ENCODE measurements around the gene HOXD4.

The HOXD4 gene

GRCh38 chr2:176140513-176141317, 10.6 kb upstream of the HOXD4 start (continued):
- TF ChIP-seq PATZ1 (tag by site-specific recombination; IDR thresholded peaks at IDR 0.05) = peak; percentile 65
- TF ChIP-seq KLF17 (tag by site-specific recombination; IDR thresholded peaks at IDR 0.05) = peak; percentile 62; the same call in 1 of the 2 replicates
- TF ChIP-seq MZF1 (tag by site-specific recombination; IDR thresholded peaks at IDR 0.05; ENCODE audit: borderline replicate concordance) = 0 out of 2 replicates have a peak, but pooled peaks have one; percentile 11
- TF ChIP-seq ZNF341 (tag by site-specific recombination; IDR thresholded peaks at IDR 0.05; ENCODE audit: low read depth) = 0 out of 2 replicates have a peak, but pooled peaks have one; percentile 18
- peak; percentile 97 for TF ChIP-seq CTCF (tag by site-specific recombination; IDR thresholded peaks at IDR 0.05)
- TF ChIP-seq ZNF514 (tag by site-specific recombination; IDR thresholded peaks at IDR 0.05) = no peak
- peak; percentile 36; the same call in 1 of the 2 replicates for TF ChIP-seq ZNF580 (tag by site-specific recombination; IDR thresholded peaks at IDR 0.05)
- no peak for TF ChIP-seq ZNF16 (tag by site-specific recombination; IDR thresholded peaks at IDR 0.05; ENCODE audit: low read depth)
- TF ChIP-seq WT1 (tag by site-specific recombination; IDR thresholded peaks at IDR 0.05) = peak; percentile 49; the same call in 1 of the 2 replicates
- peak; percentile 57; the same call in 1 of the 2 replicates for TF ChIP-seq ZBTB10 (tag by site-specific recombination; IDR thresholded peaks at IDR 0.05)
- no peak for TF ChIP-seq ZNF248 (tag by site-specific recombination; IDR thresholded peaks at IDR 0.05)
- TF ChIP-seq ZNF366 (tag by site-specific recombination; conservative IDR thresholded peaks at IDR 0.05) = peak; percentile 63
- TF ChIP-seq ZBTB48 (tag by site-specific recombination; IDR thresholded peaks at IDR 0.05) = 0 out of 2 replicates have a peak, but pooled peaks have one; percentile 58
- peak; percentile 33; the same call in 1 of the 2 replicates for TF ChIP-seq ZNF785 (tag by site-specific recombination; IDR thresholded peaks at IDR 0.05)
- no peak for TF ChIP-seq ZNF211 (tag by site-specific recombination; IDR thresholded peaks at IDR 0.05; ENCODE audit: low read depth)
- TF ChIP-seq ZNF157 (tag by site-specific recombination; IDR thresholded peaks at IDR 0.05) = no peak

GRCh38 chr2:176142281-176142680, 9.1 kb upstream of the HOXD4 start:
- H3K4me3 ChIP-seq (ENCODE audit: low read depth, low read length) = no peak overlapping the region
- H3K27ac ChIP-seq (ENCODE audit: extremely low read depth, low read depth, low read length) = no peak overlapping the region
- TF ChIP-seq TSHZ1 (tag by site-specific recombination; IDR thresholded peaks at IDR 0.05; ENCODE audit: borderline replicate concordance) (no peak), ZNF623 (tag by site-specific recombination; IDR thresholded peaks at IDR 0.05) (no peak), FEZF1 (tag by site-specific recombination; IDR thresholded peaks at IDR 0.05) (no peak), KLF10 (tag by site-specific recombination; IDR thresholded peaks at IDR 0.05) (no peak), ZNF157 (tag by site-specific recombination; IDR thresholded peaks at IDR 0.05) (no peak), ZXDB (tag by site-specific recombination; IDR thresholded peaks at IDR 0.05) (no peak)
- CTCF ChIA-PET = interaction anchor here (1.5 to 7.5 kb wide), 2 partner anchors 15 to 313 kb away, joined by 10 to 104 read pairs; no protein-coding TSS in a partner anchor
- H3K4me1 ChIP-seq (ENCODE audit: control insufficient read depth, insufficient read depth, low read length) = peaks cover 18% of the 10 kb centered on the region
- no peaks in the 10 kb centered on the region for H3K36me3 ChIP-seq (ENCODE audit: control insufficient read depth in 2 of 2, insufficient read depth in 1 of 2, low read length in 2 of 2)
- POLR2A ChIA-PET = no interaction called here
- no peaks in the 10 kb centered on the region for H3K9me3 ChIP-seq (ENCODE audit: control insufficient read depth, insufficient read depth, low read depth, low read length)
